GM18873 (cell line): ENCODE measurements around the gene NLRP6.

Experiments
- ATAC-seq: cut with Tn5 transposase; IDR thresholded peaks from one replicate; pipeline ENCODE4 v1.9.1; 2021; ENCODE audit warnings: mild to moderate bottlenecking, moderate library complexity, moderate number of reproducible peaks; ENCODE audit not compliant: unreplicated experiment, low FRiP score

NLRP6 gene

GRCh38 chr11:255176-255575 is 23.0 kb upstream of the NLRP6 start:
- ATAC-seq = no peak

DNA sequence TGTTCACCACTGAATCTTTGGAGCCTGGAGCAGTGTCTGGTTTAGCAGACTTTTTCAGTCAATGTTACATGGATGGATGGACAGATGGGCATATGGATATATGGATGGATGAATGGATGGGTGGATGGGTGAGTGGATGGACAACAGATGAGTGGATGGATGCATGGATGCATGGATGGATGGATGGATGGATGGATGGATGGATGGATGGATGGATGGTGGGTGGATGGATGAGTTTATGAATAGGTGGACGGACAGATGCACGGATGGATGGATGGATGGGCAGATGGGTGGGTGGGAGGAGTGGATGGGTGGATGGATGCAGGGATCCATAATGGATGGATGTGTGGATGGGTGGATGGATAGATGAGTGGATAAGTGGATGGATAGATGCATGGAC is 22.4 kb upstream of the NLRP6 start:
- no peak for ATAC-seq

DNA sequence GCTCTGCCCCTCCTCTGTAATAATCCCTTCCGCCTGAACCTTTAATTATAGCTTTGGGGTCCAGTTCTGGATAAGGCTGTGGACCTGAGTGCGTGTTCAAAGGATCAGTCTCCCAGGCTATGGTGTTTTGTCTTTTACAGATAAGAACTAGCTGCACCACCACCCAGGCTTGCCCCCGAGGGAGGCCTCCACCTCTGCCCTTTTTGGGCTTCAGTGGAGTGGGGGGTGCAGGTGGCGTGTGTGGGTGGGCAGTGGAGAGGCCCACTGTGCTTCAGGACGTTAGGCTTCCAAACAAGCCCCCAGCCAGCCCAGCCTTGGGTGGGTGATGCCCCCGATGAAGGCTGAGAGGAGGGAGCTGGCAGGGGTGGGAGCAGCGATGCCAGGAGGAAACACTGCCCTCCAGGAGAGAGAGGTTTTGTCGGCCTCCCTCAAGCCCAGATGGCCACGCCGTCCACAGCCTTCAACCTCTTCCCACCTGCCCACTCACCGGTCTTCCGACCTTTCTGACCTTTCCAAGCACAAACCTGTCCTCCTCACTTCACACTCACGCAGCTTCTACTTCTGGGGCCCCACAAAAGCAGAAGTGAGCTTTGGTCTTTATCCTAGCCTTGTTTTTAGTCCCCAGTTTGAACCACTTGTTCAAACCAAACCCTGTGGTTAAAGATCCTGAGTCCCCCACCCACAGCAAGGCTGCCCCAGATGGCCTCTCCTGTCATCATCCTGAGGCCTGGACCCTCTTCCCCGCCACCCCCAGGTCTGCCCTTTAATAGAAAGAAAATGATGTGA is 21.1 kb upstream of the NLRP6 start:
- ATAC-seq = no peak

DNA sequence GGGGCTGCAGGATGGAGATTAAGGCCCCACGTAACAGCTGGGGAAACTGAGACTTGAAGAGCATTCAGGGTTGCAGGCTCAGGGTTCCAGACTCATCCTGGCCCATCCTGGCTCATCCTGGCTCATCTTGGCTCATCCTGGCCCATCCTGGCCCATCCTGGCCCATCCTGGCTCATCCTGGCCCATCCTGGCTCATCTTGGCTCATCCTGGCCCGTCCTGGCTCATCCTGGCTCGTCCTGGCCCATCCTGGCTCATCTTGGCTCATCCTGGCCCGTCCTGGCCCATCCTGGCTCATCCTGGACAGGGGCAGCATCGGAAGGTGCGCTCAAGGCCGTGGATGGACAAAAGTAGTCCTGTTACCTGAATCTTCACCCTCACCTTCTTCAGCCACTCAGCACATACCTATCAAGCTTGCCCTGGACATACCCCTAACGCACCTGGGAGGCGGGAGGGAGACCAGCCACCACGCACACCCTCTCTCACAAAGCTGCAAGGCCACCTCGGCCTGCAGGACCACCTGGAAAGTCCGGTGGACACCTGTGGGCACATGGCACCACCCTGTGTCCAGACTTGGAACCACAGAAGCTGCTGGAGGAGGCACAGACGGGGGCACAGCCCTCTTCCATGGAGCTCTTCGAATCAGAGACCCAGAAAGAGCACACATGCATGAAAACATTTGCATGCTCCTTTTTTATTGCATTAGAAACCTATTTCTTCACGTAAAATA is 20.3 kb upstream of the NLRP6 start:
- no peak for ATAC-seq

DNA sequence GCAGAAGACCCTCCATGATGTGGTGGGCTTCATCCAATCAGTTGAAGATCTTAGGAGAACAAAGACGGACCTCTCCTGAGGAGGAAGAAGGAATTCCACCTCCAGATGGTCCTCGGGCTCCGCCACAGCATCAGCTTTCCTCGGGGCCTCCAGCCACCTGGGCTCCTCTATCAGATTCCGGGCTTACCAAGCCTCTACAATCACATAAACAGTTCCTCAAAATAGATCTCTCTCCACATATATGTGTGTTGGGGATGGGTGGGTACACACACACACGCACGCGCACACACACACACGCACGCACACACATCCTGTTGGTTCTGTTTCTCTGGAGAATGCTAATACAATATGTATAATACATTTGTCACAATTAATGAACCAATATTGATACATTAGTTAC is 18.8 kb upstream of the NLRP6 start:
- no peak for ATAC-seq

GRCh38 chr11:261624-262023 is 16.6 kb upstream of the NLRP6 start:
- ATAC-seq = no peak

DNA sequence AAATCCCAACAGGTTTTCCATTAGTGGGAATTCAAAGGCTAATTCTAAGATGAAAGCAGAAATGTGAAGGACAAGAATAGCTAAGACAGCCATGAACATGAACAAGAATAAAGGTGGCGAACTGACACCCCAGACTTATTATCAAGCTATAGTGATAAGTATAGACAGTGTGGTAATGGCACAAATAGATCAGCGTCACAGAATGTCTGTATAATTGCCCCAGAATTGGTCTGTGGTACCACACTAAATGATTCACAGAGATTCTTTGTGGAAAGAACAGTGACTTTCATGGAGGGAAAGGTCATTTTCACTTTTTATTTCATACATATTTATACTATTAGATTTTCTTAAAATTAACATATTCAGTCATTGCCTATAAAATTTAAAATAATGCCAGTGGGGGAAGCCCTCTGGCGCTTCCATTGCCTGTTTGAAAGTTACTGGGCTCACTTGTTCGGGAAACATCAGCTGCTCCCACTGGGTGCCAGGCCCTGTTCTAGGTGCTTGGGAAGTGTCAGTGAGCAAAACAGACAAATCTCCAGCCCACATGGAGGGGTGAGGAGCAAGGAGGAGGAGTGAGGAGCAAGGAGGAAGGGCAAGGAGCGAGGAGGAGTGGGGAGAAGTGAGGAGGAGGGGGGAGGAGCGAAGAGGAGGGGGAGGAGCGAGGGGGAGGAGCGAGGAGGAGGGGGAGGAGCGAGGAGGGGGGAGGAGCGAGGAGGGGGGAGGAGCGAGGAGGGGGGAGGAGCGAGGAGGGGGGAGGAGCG is 11.3 kb upstream of the NLRP6 start:
- no peak for ATAC-seq

GRCh38 chr11:267491-267994 is 10.7 kb upstream of the NLRP6 start:
- no peak for ATAC-seq

- ATAC-seq = peak; percentile 32
These were observed 9.5 kb upstream of the NLRP6 start for GRCh38 chr11:268716-269145.

GRCh38 chr11:269146-269890 is 8.9 kb upstream of the NLRP6 start:
- peak; percentile 65 for ATAC-seq

- no peak for ATAC-seq
These were observed 7.5 kb upstream of the NLRP6 start for GRCh38 chr11:270451-271318.

DNA sequence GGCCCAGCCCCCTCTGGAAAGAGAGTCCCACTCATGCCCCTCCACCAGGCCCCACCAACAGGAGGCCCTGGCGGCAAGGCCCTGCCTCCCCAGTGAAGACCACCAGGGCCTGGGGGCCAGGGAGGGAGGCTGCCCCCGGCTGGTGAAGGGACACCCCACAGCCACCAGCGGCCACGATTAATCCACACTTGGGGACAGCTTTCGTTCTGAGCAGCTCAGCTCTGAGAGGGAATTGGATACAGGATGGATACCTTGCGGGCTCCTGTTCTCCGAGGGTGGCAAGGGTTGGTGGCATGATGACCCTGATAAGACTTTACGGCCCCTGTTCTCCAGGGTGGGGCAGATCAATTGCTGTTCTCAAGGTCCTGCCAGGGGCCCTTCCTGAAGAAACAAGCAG is 6.9 kb upstream of the NLRP6 start:
- no peak for ATAC-seq

DNA sequence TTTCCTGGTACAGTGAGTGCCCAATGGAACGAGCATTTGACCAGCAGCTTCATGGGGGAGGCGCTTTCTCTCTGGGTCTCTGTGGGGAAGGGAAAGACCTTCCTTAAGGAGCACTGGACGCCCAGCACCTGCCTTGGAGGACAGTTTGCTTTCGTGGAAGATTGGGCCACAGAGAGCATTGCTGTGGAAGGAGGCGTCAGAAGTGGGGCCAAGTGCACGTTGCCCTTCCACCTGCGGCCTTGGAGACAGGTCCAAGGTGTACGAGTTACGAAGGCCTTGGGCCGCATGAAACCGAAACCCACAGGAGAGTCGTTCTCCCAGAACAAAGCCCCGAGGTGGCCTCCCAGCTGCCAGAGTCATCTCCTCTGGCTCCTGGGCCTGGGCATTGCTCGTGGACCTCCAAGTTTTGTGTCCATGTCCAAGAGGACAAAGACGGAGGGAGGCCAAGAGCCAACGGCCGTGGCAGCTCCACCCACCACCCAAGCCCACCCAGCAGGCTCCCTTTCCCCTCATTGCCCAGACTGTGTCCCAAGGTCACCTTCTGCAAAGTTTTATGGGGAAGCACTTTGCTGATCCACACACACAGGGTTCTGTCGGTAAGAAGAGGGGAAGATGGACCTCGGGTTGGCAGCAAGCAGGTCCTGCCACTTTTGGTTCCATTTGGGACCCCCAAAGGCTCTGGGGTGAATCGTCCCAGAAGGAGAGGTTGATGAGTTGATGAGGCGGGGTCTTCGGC is 5.8 kb upstream of the NLRP6 start:
- no peak for ATAC-seq

DNA sequence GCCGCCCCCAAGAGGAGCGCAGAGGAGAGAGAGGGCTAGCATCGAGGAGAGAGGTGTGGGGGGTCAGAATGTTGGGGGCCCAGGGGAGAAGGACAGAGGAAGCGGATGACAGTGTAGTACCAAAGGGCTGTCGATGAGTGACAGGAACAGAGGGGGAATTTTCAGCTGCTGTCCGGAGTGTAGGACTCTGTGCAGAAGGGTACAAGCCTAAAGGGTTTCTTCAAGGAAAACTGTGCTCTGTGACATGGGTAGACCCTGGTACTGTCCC is 5.3 kb upstream of the NLRP6 start:
- ATAC-seq = no peak

DNA sequence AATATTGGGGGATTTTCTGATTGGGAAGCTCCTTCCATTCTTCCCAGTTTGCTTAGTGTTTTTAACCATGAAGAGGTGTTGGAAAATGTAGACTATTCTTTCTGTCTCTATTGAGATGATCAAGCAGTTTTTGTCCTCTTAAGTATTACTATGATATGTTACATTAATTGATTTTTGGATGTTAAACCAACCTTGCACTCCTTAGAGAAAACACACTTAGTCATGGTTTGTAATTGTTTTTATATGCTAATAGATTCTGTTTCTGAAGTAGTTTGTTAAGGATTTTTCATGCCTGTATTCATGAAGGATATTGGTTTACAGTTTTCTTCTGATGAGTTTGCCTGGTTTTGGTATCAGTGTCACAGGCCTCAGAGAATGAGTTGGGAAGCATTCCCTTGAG is 2.0 kb upstream of the NLRP6 start:
- no peak for ATAC-seq

GRCh38 chr11:279040-279965 is 1.1 kb downstream of the NLRP6 start:
- ATAC-seq = no peak

DNA sequence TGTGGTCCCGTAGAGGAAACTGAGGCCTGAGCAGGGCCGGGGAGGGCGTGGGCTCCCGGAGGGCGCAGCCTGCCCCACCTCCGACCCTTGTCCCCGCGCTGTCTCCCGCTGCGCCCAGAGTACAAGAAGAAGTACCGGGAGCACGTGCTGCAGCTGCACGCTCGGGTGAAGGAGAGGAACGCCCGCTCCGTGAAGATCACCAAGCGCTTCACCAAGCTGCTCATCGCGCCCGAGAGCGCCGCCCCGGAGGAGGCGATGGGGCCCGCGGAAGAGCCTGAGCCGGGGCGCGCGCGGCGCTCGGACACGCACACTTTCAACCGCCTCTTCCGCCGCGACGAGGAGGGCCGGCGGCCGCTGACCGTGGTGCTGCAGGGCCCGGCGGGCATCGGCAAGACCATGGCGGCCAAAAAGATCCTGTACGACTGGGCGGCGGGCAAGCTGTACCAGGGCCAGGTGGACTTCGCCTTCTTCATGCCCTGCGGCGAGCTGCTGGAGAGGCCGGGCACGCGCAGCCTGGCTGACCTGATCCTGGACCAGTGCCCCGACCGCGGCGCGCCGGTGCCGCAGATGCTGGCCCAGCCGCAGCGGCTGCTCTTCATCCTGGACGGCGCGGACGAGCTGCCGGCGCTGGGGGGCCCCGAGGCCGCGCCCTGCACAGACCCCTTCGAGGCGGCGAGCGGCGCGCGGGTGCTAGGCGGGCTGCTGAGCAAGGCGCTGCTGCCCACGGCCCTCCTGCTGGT is 1.9 kb downstream of the NLRP6 start:
- no peak for ATAC-seq
